IMR-90 (cell line): Measurements from ENCODE around the gene SYTL3. TPM values are rescaled to one million over a fixed set of nuclear protein-coding genes. Genes with fewer than 3 reads are reported as not detected.

Experiments used
- ATAC-seq: fragments of 200-7000 bp; cut with Tn5 transposase; 2 replicates; pipeline ENCODE4 v1.9.1; 2020; ENCODE audit warnings: low read depth, mild to moderate bottlenecking, moderate library complexity
- BruUV-seq: library from RNA; stranded (reverse); fragments of 400-500 nt; replicated peaks from 2 replicates; lab custom pipeline; 2021; lab: Mats Ljungman, UMichigan
- CTCF ChIA-PET: fragments of 300-600 bp; formaldehyde crosslinking; extraction: SDS; loops from one replicate; lab custom pipeline; 2021; ENCODE audit warnings: antibody characterized with exemption; lab: Yijun Ruan, JAX
- POLR2A ChIA-PET: fragments of 300-600 bp; sonication (Branson Sonifier 250); formaldehyde crosslinking; loops from one replicate; lab custom pipeline; 2022; ENCODE audit warnings: antibody characterized with exemption; ENCODE audit not compliant: unreplicated experiment; lab: Charles Lee
- DNase-seq: peaks from one replicate; pipeline ENCODE4 v3.0.0; 2013
- H2AFZ ChIP-seq: replicated peaks from 2 replicates; pipeline ENCODE3; 2013; ENCODE audit warnings: low read length, mild to moderate bottlenecking; ENCODE audit not compliant: poor library complexity
- H2AK5ac ChIP-seq: 2 replicates; pipeline ENCODE4 v1.6.1; 2013; ENCODE audit warnings: low read depth, low read length, inconsistent platforms
- H2AK9ac ChIP-seq: replicated peaks from 2 replicates; pipeline ENCODE3; 2013; ENCODE audit warnings: mild to moderate bottlenecking, low read depth, low read length, moderate library complexity; ENCODE audit not compliant: poor library complexity
- H2BK120ac ChIP-seq: 2 replicates; pipeline ENCODE4 v1.6.1; 2013; ENCODE audit warnings: low read depth, low read length, inconsistent platforms
- H2BK15ac ChIP-seq: 3 replicates; pipeline ENCODE4 v1.6.1; 2013; ENCODE audit warnings: low read depth, low read length, inconsistent platforms
- H2BK20ac ChIP-seq: 2 replicates; pipeline ENCODE4 v1.6.1; 2013; ENCODE audit warnings: low read depth, mild to moderate bottlenecking, inconsistent platforms, low read length, moderate library complexity
- H2BK5ac ChIP-seq: 2 replicates; pipeline ENCODE4 v1.6.1; 2013; ENCODE audit warnings: mild to moderate bottlenecking, low read depth, low read length, inconsistent platforms; ENCODE audit not compliant: poor library complexity, severe bottlenecking
- H3K14ac ChIP-seq: replicated peaks from 2 replicates; pipeline ENCODE4 v1.6.1; 2013; ENCODE audit warnings: low read depth, low read length, inconsistent platforms
- H3K18ac ChIP-seq: 2 replicates; pipeline ENCODE4 v1.6.1; 2013; ENCODE audit warnings: low read depth, low read length, control low read depth
- H3K23ac ChIP-seq: 2 replicates; pipeline ENCODE4 v1.6.1; 2013; ENCODE audit warnings: low read depth, low read length, inconsistent platforms
- H3K27ac ChIP-seq: 2 replicates; pipeline ENCODE4 v1.5.1; 2013; ENCODE audit warnings: mild to moderate bottlenecking, control low read depth, low read length; ENCODE audit not compliant: insufficient read depth
- H3K27me3 ChIP-seq: 2 replicates; pipeline ENCODE4 v1.6.1; 2013; ENCODE audit warnings: low read length; ENCODE audit not compliant: control insufficient read depth, insufficient read depth
- H3K36me3 ChIP-seq: 2 replicates; pipeline ENCODE4 v1.6.1; 2013; ENCODE audit warnings: low read length, mixed read lengths; ENCODE audit not compliant: control insufficient read depth, insufficient read depth
- H3K4ac ChIP-seq: 2 replicates; pipeline ENCODE4 v1.6.1; 2013; ENCODE audit warnings: low read depth, low read length, inconsistent platforms
- H3K4me1 ChIP-seq: 2 replicates; pipeline ENCODE4 v1.6.1; 2013; ENCODE audit warnings: low read length, mixed read lengths; ENCODE audit not compliant: control insufficient read depth, insufficient read depth
- H3K4me2 ChIP-seq: 2 replicates; pipeline ENCODE4 v1.6.1; 2013; ENCODE audit warnings: low read depth, mild to moderate bottlenecking, control low read depth, low read length, moderate library complexity
- H3K4me3 ChIP-seq: 2 replicates; pipeline ENCODE4 v1.5.1; 2013; ENCODE audit warnings: low read depth, mild to moderate bottlenecking, control low read depth, low read length, moderate library complexity; ENCODE audit not compliant: insufficient read depth
- H3K56ac ChIP-seq: 2 replicates; pipeline ENCODE4 v1.6.1; 2013; ENCODE audit warnings: low read length, inconsistent platforms; ENCODE audit not compliant: insufficient read depth; ENCODE audit errors: extremely low read depth
- H3K79me1 ChIP-seq, 2 experiments: 2 replicates each; pipeline ENCODE4 v1.6.1; 2013; ENCODE audit warnings: low read length in 2 of 2, inconsistent platforms in 1 of 2, low read depth in 1 of 2
- H3K9ac ChIP-seq: 2 replicates; pipeline ENCODE4 v1.6.1; 2013; ENCODE audit warnings: low read depth, low read length, control low read depth
- H3K9me1 ChIP-seq: 2 replicates; pipeline ENCODE4 v1.6.1; 2013; ENCODE audit warnings: low read length, inconsistent platforms; ENCODE audit not compliant: insufficient read depth
- H3K9me3 ChIP-seq: 2 replicates; pipeline ENCODE4 v1.6.1; 2013; ENCODE audit warnings: low read length; ENCODE audit not compliant: control insufficient read depth, insufficient read depth
- H4K20me1 ChIP-seq: 2 replicates; pipeline ENCODE4 v1.6.1; 2013; ENCODE audit warnings: low read length, inconsistent platforms; ENCODE audit not compliant: insufficient read depth
- H4K5ac ChIP-seq: 2 replicates; pipeline ENCODE4 v1.6.1; 2013; ENCODE audit warnings: mild to moderate bottlenecking, low read depth, low read length, control low read depth
- H4K8ac ChIP-seq, 2 experiments: 2 replicates each; pipeline ENCODE4 v1.6.1; 2013; ENCODE audit warnings: low read depth in 2 of 2, low read length in 2 of 2, control low read depth in 1 of 2, inconsistent platforms in 1 of 2
- H4K91ac ChIP-seq: 2 replicates; pipeline ENCODE4 v1.6.1; 2013; ENCODE audit warnings: low read depth, low read length, inconsistent platforms; ENCODE audit not compliant: insufficient read depth
- BHLHE40 ChIP-seq: fragments of 150-350 bp; IDR thresholded peaks from 2 replicates; pipeline ENCODE4 v1.6.1; 2016; ENCODE audit warnings: mild to moderate bottlenecking, low read depth, low read length
- CEBPB ChIP-seq: IDR thresholded peaks from 2 replicates; pipeline ENCODE4 v1.6.1; 2012; ENCODE audit warnings: low read depth, low read length, improper control_type of control experiment
- CHD1 ChIP-seq: IDR thresholded peaks from 2 replicates; pipeline ENCODE4 v1.6.1; 2012; ENCODE audit warnings: low read depth, low read length, improper control_type of control experiment
- CTCF ChIP-seq: conservative IDR thresholded peaks from 2 replicates; pipeline ENCODE4 v1.5.1; 2012; ENCODE audit warnings: mild to moderate bottlenecking, low read depth, low read length, improper control_type of control experiment
- FOS ChIP-seq: fragments of 150-350 bp; IDR thresholded peaks from 2 replicates; pipeline ENCODE4 v1.6.1; 2016; ENCODE audit warnings: low read depth, low read length
- MAFK ChIP-seq: IDR thresholded peaks from 2 replicates; pipeline ENCODE4 v1.6.1; 2012; ENCODE audit warnings: low read depth, low read length, improper control_type of control experiment
- MAZ ChIP-seq: IDR thresholded peaks from 2 replicates; pipeline ENCODE4 v1.6.1; 2012; ENCODE audit warnings: low read depth, mild to moderate bottlenecking, low read length, improper control_type of control experiment, moderate library complexity, borderline replicate concordance
- MXI1 ChIP-seq: IDR thresholded peaks from 2 replicates; pipeline ENCODE4 v1.6.1; 2012; ENCODE audit warnings: low read depth, mild to moderate bottlenecking, low read length, moderate library complexity, borderline replicate concordance
- NFE2L2 ChIP-seq: fragments of 150-350 bp; IDR thresholded peaks from 2 replicates; pipeline ENCODE4 v1.6.1; 2016; ENCODE audit warnings: low read depth, mild to moderate bottlenecking, low read length
- RAD21 ChIP-seq: IDR thresholded peaks from 2 replicates; pipeline ENCODE4 v1.6.1; 2012; ENCODE audit warnings: low read length, improper control_type of control experiment
- RCOR1 ChIP-seq: IDR thresholded peaks from 2 replicates; pipeline ENCODE4 v1.6.1; 2012; ENCODE audit warnings: mild to moderate bottlenecking, low read length, improper control_type of control experiment; ENCODE audit not compliant: insufficient replicate concordance
- RFX5 ChIP-seq: IDR thresholded peaks from 2 replicates; pipeline ENCODE4 v1.8.0; 2012; ENCODE audit warnings: low read depth, mild to moderate bottlenecking, low read length, moderate library complexity
- SMC3 ChIP-seq: fragments of 150-350 bp; IDR thresholded peaks from 2 replicates; pipeline ENCODE4 v1.6.1; 2016; ENCODE audit warnings: low read depth, mild to moderate bottlenecking, antibody characterized with exemption, low read length, moderate library complexity
- WGBS, 2 experiments: methylation state at CpG; one replicate each; pipeline versions ENCODE4 v1.1.5 to v1.1.7; 2013; ENCODE audit warnings: missing lambda C conversion rate in 2 of 2; ENCODE audit not compliant: insufficient read length in 1 of 2; ENCODE audit errors: extremely low coverage in 2 of 2; 5-methylcytosine and 5-hydroxymethylcytosine counted together
- dilution Hi-C: fragments of 300-500 bp; cut with HindIII; formaldehyde crosslinking; loops from one replicate; pipeline ENCODE4 v1.14.3; 2018; ENCODE audit warnings: low sequenced_read_pairs; ENCODE audit not compliant: unreplicated experiment
- in situ Hi-C: fragments of 300-500 bp; cut with MboI; formaldehyde crosslinking; loops from 3 replicates; pipeline ENCODE4 v1.14.3; 2019; ENCODE audit warnings: low sequenced_read_pairs, inconsistent platforms, mixed read lengths
- intact Hi-C: fragments of 100-400 bp; cut with micrococcal nuclease; formaldehyde crosslinking; loops from 2 replicates; pipeline ENCODE4 v1.10.0; 2022
- polyA plus RNA-seq, 3 experiments: library from polyadenylated mRNA; depleted of rRNA; stranded (reverse); fragments of >200 nt; gene quantifications; 2 replicates each; pipeline ENCODE4 v1.2.3, GENCODE V29; 2012; ENCODE audit warnings: low replicate concordance in 1 of 3
- total RNA-seq: library from RNA; depleted of rRNA; stranded (reverse); fragments of >200 nt; gene quantifications from 2 replicates; pipeline ENCODE4 v1.2.3, GENCODE V29; 2012
- TF ChIP-seq, protein P1 (sequence below): fragments of 150-350 bp; IDR thresholded peaks from 2 replicates; pipeline ENCODE4 v1.6.1; 2017; ENCODE audit warnings: mild to moderate bottlenecking, antibody characterized with exemption, low read length, low read depth
- TF ChIP-seq, protein P2 (sequence below): fragments of 150-350 bp; IDR thresholded peaks from 2 replicates; pipeline ENCODE4 v1.6.1; 2016; ENCODE audit warnings: low read depth, mild to moderate bottlenecking, low read length, moderate library complexity, borderline replicate concordance

Gene SYTL3
- total and polyA plus RNA-seq, 2 of the 4 experiments (the other 2 are of a cell fraction): 2.9 to 4.3 TPM

GRCh38 chr6:158789115-158789917, 139.5 kb downstream of the SYTL3 start:
- 91% methylated on average over 8 of the region's 11 CpGs; no CpG with 5 or more reads in 1 of the 2 experiments for WGBS, 2 experiments
- H4K8ac ChIP-seq: no peak overlapping the region
- ChIA-PET CTCF (no interaction called here), POLR2A (no interaction called here)
- no peak overlapping the region for H2AK5ac ChIP-seq
- no peak overlapping the region for H3K9ac ChIP-seq
- H3K18ac ChIP-seq: no peak overlapping the region
- H2AFZ ChIP-seq: no peak overlapping the region
- H4K91ac ChIP-seq: no peak overlapping the region
- in situ Hi-C loops (no loop called here), dilution Hi-C loops (no loop called here), intact Hi-C loops (no loop called here)
- no peak overlapping the region for H2BK120ac ChIP-seq
- H3K23ac ChIP-seq: no peak overlapping the region
- no peak overlapping the region for H3K14ac ChIP-seq
- peaks cover 12 to 70% of the 10 kb centered on the region in 2 experiments for H3K79me1 ChIP-seq
- no peaks in the 10 kb centered on the region for H3K27me3 ChIP-seq
- ATAC-seq (no peak), DNase-seq (no peak)
- BruUV-seq: no TSS peak
- no peak overlapping the region for H2AK9ac ChIP-seq
- H3K27ac ChIP-seq: no peak overlapping the region
- H3K36me3 ChIP-seq: peaks cover 22% of the 10 kb centered on the region
- peaks cover 25% of the 10 kb centered on the region; the same call in 1 of the 2 replicates for H4K20me1 ChIP-seq
- peaks cover 2% of the 10 kb centered on the region; the same call in 1 of the 2 replicates for H3K4me1 ChIP-seq
- no peak overlapping the region for H3K56ac ChIP-seq
- no peak overlapping the region for H2BK15ac ChIP-seq
- no peaks in the 10 kb centered on the region for H3K9me3 ChIP-seq
- no peak overlapping the region for H2BK5ac ChIP-seq
- H2BK20ac ChIP-seq: no peak overlapping the region
- no peak overlapping the region for H3K4ac ChIP-seq
- H3K4me2 ChIP-seq: no peak overlapping the region
- H3K4me3 ChIP-seq: no peak overlapping the region
- no peak overlapping the region for H4K5ac ChIP-seq
- H3K9me1 ChIP-seq: peaks cover 4% of the 10 kb centered on the region
- TF ChIP-seq CEBPB (no peak), RFX5 (no peak), BHLHE40 (no peak), MAFK (no peak), CHD1 (no peak), FOS (no peak), CTCF (no peak), MAZ (no peak), MXI1 (no peak), SMC3 (no peak), NFE2L2 (no peak), RAD21 (no peak), RCOR1 (no peak)
- TF ChIP-seq, protein P1, sequence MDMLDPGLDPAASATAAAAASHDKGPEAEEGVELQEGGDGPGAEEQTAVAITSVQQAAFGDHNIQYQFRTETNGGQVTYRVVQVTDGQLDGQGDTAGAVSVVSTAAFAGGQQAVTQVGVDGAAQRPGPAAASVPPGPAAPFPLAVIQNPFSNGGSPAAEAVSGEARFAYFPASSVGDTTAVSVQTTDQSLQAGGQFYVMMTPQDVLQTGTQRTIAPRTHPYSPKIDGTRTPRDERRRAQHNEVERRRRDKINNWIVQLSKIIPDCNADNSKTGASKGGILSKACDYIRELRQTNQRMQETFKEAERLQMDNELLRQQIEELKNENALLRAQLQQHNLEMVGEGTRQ: no peak
- TF ChIP-seq, protein P2, sequence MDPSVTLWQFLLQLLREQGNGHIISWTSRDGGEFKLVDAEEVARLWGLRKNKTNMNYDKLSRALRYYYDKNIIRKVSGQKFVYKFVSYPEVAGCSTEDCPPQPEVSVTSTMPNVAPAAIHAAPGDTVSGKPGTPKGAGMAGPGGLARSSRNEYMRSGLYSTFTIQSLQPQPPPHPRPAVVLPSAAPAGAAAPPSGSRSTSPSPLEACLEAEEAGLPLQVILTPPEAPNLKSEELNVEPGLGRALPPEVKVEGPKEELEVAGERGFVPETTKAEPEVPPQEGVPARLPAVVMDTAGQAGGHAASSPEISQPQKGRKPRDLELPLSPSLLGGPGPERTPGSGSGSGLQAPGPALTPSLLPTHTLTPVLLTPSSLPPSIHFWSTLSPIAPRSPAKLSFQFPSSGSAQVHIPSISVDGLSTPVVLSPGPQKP: no peak
